Prostate gland (tissue), 2 donors: ENCODE measurements around the gene CHCHD1. TPM values are rescaled to one million over a fixed set of nuclear protein-coding genes. Genes with fewer than 3 reads are reported as not detected.

Source experiments
- DNase-seq: peaks from one replicate; pipeline ENCODE4 v3.0.0-alpha.2; 2019; ENCODE audit warnings: low spot score
- H3K27ac ChIP-seq, 2 donors: fragments of 200-600 bp; sonication (generic); 2 replicates each; pipeline ENCODE4 v1.5.1; 2017 to 2019
- H3K27me3 ChIP-seq: fragments of 200-600 bp; sonication (generic); replicated peaks from 2 replicates; pipeline ENCODE4 v1.5.1; 2019; ENCODE audit not compliant: insufficient read depth
- H3K36me3 ChIP-seq, 2 donors: fragments of 200-600 bp; sonication (generic); 1 replicate in 1 of 2; 2 replicates in 1 of 2; pipeline versions ENCODE4 v1.5.1 to v1.8.1; 2017 to 2019
- H3K4me1 ChIP-seq: fragments of 200-600 bp; sonication (generic); replicated peaks from 2 replicates; pipeline ENCODE4 v1.5.1; 2019
- H3K4me3 ChIP-seq, 2 donors: fragments of 200-600 bp; sonication (generic); 2 replicates each; pipeline ENCODE4 v1.5.1; 2017 to 2019
- H3K9me3 ChIP-seq: fragments of 200-600 bp; sonication (generic); 2 replicates; pipeline ENCODE4 v1.5.1; 2017
- CTCF ChIP-seq, 4 experiments: fragments of 200-600 bp in 2 of 4; fragments of 450-650 bp in 2 of 4; sonication (generic) in 2 of 4; IDR thresholded peaks; 1 replicate in 3 of 4; 2 replicates in 1 of 4; pipeline ENCODE4 v1.5.1; 2016 to 2019; ENCODE audit warnings: antibody characterized with exemption in 4 of 4, mild to moderate bottlenecking in 2 of 4, moderate library complexity in 2 of 4
- POLR2A ChIP-seq: fragments of 450-650 bp; IDR thresholded peaks from one replicate; pipeline ENCODE4 v1.6.1; 2016; ENCODE audit warnings: antibody characterized with exemption, mild to moderate bottlenecking
- POLR2AphosphoS5 ChIP-seq: sonication (generic); formaldehyde crosslinking; IDR thresholded peaks from one replicate; pipeline ENCODE4 v1.6.1; 2017; ENCODE audit warnings: antibody characterized with exemption
- WGBS: methylation state at CpG from one replicate; pipeline ENCODE4 v1.1.5; 2018; 5-methylcytosine and 5-hydroxymethylcytosine counted together
- intact Hi-C: fragments of 100-400 bp; cut with DNase I; formaldehyde crosslinking; loops from one replicate; pipeline ENCODE4 v1.14.2; 2022
- total RNA-seq, 2 donors: library from RNA; depleted of rRNA; stranded (reverse); fragments of >200 nt; gene quantifications; one replicate each; pipeline ENCODE4 v1.1.0, GENCODE V29; 2016

The CHCHD1 gene
- total RNA-seq, 2 donors from 2014 or later = 33.2 to 55.6 TPM

- Histone ChIP-seq H3K4me3 (no peak overlapping the region), H3K27me3 (no peaks in the 10 kb centered on the region), H3K36me3 (peaks cover 0 to 20% of the 10 kb centered on the region in 2 donors), H3K9me3 (no peaks in the 10 kb centered on the region), H3K4me1 (no peaks in the 10 kb centered on the region), H3K27ac (no peak overlapping the region)
- 72% methylated on average over 5 of the region's 5 CpGs for WGBS
- intact Hi-C loops = no loop called here
- no peak for DNase-seq
- TF ChIP-seq POLR2A (no peak), POLR2AphosphoS5 (no peak), CTCF (IDR thresholded peaks at IDR 0.05) (no peak)
Observed at GRCh38 chr10:73809061-73809818, 27.4 kb downstream of the CHCHD1 start.

- no peaks in the 10 kb centered on the region for H3K4me1 ChIP-seq
- peak overlapping the region in 1 of 2 donors; percentile 90 for H3K27ac ChIP-seq
- H3K27me3 ChIP-seq = no peaks in the 10 kb centered on the region
- no peaks in the 10 kb centered on the region for H3K9me3 ChIP-seq
- peaks cover 0 to 15% of the 10 kb centered on the region in 2 donors for H3K36me3 ChIP-seq
- DNase-seq = no peak
- WGBS = 73% methylated on average over 7 of the region's 7 CpGs
- intact Hi-C loops = no loop called here
- TF ChIP-seq POLR2A (no peak), POLR2AphosphoS5 (no peak), CTCF (IDR thresholded peaks at IDR 0.05) (no peak)
- H3K4me3 ChIP-seq = peak overlapping the region; percentile 97 to 98
Observed at GRCh38 chr10:73810358-73810734, 28.5 kb downstream of the CHCHD1 start.

- H3K36me3 ChIP-seq = peaks cover 0 to 10% of the 10 kb centered on the region in 2 donors
- H3K4me1 ChIP-seq = no peaks in the 10 kb centered on the region
- peak overlapping the region; percentile 97 to 98 for H3K4me3 ChIP-seq
- WGBS = under 1% methylated on average over 58 of the region's 63 CpGs
- H3K27ac ChIP-seq = peak overlapping the region; percentile 86 to 90
- DNase-seq = no peak
- H3K27me3 ChIP-seq = no peaks in the 10 kb centered on the region
- intact Hi-C loops = no loop called here
- no peaks in the 10 kb centered on the region for H3K9me3 ChIP-seq
- TF ChIP-seq POLR2AphosphoS5 (no peak), CTCF (IDR thresholded peaks at IDR 0.05) (no peak), POLR2A (no peak)
Observed at GRCh38 chr10:73810735-73811465, 29.1 kb downstream of the CHCHD1 start.

- 83% methylated on average over 4 of the region's 4 CpGs for WGBS
- H3K27me3 ChIP-seq = no peaks in the 10 kb centered on the region
- no peaks in the 10 kb centered on the region for H3K4me1 ChIP-seq
- no peak for TF ChIP-seq POLR2A
- no peak for TF ChIP-seq POLR2AphosphoS5
- no peak for TF ChIP-seq CTCF (IDR thresholded peaks at IDR 0.05)
- no peaks in the 10 kb centered on the region for H3K9me3 ChIP-seq
- intact Hi-C loops = no loop called here
- H3K27ac ChIP-seq = no peak overlapping the region
- peaks cover 0 to 2% of the 10 kb centered on the region in 2 donors for H3K36me3 ChIP-seq
- DNase-seq = no peak
- no peak overlapping the region for H3K4me3 ChIP-seq
Observed at GRCh38 chr10:73812657-73813056, 30.8 kb downstream of the CHCHD1 start.
